Testis (tissue), 2 donors: ENCODE data around the gene PHF1.

Source experiments
- CTCF ChIP-seq, 3 experiments: fragments of 450-650 bp in 2 of 3; fragments of 200-600 bp in 1 of 3; sonication (generic) in 1 of 3; IDR thresholded peaks; one replicate each; pipeline ENCODE4 v1.5.1; 2016 to 2019; ENCODE audit warnings: antibody characterized with exemption in 3 of 3, mild to moderate bottlenecking in 2 of 3, moderate library complexity in 1 of 3
- POLR2A ChIP-seq: fragments of 450-650 bp; IDR thresholded peaks from one replicate; pipeline ENCODE4 v1.6.1; 2017; ENCODE audit warnings: antibody characterized with exemption, mild to moderate bottlenecking, moderate library complexity

- TF ChIP-seq CTCF (IDR thresholded peaks at IDR 0.05) (peak; percentile 27 to 39 (median 31)), POLR2A (no peak)
Measured at GRCh38 chr6:33428224-33428965, 17.6 kb downstream of the PHF1 start.
